ENCODE data around the gene LETM1.

Gene LETM1

DNA sequence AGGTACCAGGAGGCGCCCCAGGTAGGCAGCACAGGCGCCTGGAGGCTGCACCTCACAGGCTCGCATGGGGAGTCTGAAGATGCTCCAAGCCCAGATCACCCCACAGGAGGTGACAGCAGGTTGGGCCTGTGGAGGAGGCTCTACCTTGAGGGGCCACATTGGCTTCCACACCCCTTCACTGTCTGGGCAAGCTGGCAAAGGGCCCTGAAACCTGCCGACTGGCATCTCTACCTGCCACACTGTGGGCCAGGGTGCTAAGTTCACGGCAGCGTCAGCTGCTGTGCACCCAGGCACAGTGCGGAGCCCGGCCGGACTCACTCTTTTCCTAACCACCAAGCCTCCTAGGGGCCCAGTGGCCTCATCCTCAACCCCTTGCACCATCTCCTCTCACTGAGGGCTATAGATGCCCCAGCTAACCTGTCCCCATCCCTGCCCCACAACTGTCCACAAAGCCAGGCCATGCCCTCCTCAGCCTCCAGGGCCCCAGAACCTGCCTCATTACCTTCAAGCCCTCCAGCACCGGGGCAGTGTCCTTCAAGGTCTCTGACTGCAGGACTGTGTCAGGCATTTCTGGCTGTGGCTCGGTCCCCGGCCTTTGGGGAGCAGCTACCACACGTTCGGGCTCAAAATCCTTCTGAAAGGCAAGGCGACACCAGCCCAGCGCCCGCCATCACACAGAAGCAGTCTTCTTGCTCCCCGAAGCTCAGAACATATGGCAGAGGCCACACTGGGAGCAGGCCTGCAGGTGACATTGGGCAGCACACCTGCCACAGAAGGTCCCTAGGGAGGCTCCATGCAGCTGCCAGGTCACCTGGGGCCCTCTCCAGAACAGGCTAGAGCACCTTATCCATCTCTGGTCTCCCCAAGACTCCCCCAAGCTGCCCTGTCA, 34.0 kb downstream of the LETM1 start:
- Mint-ChIP-seq H3K4me3 (no peak overlapping the region), H3K27me3 (no peaks in the 10 kb centered on the region), H3K36me3 (peaks cover 37% of the 10 kb centered on the region), H3K4me1 (no peaks in the 10 kb centered on the region), H3K9me3 (no peaks in the 10 kb centered on the region), H3K27ac (no peak overlapping the region)
- DNase-seq = no peak
- CTCF ChIA-PET = no interaction called here

DNA sequence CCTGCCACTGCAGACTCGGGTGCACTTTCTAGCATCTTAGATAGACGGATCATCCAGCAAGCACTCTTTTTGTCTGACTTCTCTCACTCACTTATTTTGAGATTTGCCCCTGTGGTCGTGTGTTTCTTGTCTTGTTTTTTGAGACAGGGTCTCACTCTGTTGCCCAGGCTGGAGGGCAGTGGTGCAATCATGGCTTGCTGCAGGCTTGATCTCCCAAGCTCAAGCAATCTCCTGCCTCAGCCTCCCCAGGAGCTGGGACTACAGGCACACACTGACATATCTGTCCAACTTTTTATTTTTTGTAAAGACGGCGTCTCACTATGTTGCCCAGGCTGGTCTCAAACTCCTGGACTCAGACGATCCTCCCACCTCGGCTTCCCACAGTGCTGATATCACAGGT, 36.1 kb downstream of the LETM1 start:
- Mint-ChIP-seq H3K9me3 (no peaks in the 10 kb centered on the region), H3K36me3 (peaks cover 34% of the 10 kb centered on the region), H3K4me3 (no peak overlapping the region), H3K27ac (no peak overlapping the region), H3K27me3 (no peaks in the 10 kb centered on the region), H3K4me1 (no peaks in the 10 kb centered on the region)
- CTCF ChIA-PET = interaction anchor here (1.0 kb wide), 1 partner anchor 79 kb away, joined by 5 read pairs; no protein-coding TSS in a partner anchor
- DNase-seq = no peak

DNA sequence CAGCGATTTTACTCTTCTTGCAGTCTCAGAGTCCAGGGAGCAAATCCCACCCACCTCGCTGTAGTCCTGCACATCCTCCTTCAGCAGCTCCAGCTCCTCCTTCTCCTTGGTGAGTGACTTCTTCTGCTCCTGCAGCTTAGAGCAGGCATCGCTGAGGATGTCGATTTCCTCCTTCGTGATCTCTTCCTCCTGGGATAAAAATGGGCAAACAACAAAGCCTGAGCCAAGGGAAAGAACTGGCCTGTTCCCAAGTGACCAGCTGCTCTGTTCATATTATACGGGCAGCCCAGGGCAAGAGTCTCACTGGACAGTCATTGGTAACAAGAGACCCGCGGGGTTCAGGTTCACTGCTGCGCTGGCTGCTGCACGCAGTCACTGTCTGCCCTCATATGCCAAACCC, 36.7 kb downstream of the LETM1 start:
- Mint-ChIP-seq H3K4me3 (no peak overlapping the region), H3K27me3 (no peaks in the 10 kb centered on the region), H3K4me1 (no peaks in the 10 kb centered on the region), H3K27ac (no peak overlapping the region), H3K9me3 (no peaks in the 10 kb centered on the region), H3K36me3 (peaks cover 36% of the 10 kb centered on the region)
- CTCF ChIA-PET = interaction anchor here (1.1 kb wide), 1 partner anchor 158 kb away, joined by 3 read pairs; no protein-coding TSS in a partner anchor
- DNase-seq = no peak

DNA sequence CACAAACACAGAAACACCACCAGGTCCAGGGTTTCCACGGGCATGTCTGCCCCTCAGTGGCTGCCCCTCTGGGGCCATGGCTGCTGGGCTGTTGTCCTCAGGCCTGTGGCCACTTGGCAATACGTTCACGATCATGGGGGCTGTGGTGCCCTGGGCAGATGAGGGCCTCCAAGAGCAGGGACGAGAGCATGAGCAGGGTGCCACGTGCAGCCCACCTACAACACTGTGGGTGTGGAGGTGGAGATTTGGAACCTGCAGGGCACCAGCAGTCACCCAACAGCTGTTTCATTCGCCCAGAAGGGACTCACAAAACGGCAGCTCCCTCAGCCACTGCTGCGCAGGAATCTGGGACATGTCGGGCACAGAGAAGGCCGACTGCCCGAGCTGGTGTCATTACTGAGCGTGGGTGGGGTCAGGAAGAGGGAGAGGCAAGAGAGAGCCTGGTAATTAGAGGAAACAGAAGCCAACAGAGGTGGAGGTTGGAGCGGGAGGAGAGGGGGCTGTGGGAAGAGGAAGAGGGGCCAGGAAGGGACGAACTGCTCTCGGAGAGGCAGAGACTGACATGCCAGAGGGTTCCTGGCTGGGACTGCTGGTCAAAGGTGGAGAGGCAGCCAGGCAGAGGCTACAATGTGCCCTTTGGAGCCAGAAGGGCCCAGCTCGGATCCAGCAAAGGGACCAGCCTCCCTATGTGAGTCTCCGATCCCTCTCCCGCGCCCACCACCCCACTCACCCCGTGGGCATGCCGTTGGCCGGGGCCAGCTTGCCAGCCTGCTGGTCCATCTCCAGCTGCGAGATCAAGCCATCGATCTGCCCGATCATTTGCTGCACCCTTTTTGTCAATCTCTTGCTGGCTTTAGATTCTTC, 39.7 kb downstream of the LETM1 start:
- Mint-ChIP-seq H3K9me3 (no peaks in the 10 kb centered on the region), H3K36me3 (peaks cover 33% of the 10 kb centered on the region), H3K4me3 (no peak overlapping the region), H3K4me1 (no peaks in the 10 kb centered on the region), H3K27me3 (no peaks in the 10 kb centered on the region), H3K27ac (no peak overlapping the region)
- CTCF ChIA-PET = no interaction called here
- DNase-seq = no peak

DNA sequence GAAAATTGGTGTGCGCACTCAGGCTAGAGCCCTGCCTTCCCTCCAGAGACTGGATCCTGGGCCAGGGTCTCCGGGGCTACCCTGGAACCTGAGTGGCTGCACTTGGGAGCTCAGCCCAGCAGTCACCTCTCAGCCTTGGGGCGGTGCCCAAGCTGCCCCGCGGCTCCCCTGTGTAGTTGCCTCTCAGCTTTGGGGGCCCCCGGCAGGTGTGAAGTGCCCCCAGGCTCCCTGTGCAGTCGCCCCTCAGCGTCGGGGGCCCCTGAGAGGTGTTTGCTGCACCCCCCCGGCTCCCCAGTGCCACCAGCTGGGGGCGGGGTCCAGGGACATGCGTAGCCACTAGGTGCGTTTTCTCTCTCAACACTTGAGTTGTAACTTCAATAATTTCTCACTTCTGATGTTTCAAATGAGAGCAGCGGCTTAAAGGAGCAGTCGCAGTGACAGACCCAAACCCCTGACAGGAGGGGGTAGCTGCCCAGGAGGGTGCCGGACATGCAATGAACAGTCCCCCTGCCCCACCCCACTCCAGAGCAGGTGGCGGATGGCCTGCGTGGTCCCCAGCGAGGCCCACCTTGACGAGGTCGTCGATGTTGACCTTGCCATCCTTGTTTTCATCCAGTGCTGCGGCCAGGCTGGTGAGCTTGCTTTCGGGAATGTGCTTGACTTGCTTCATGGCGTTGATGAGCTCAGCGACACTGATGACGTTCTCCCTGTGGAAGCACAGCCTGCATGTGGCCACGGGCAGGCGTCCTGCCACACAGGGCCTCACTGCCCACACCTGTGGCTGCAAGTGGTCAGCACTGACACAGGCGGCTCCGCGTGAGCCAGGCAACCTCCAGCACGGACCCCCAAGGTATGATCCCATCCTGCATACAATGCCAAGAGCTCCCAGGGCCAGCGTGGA, 40.6 kb downstream of the LETM1 start:
- no peak overlapping the region for H3K27ac Mint-ChIP-seq
- CTCF ChIA-PET = interaction anchor here (1.1 to 1.2 kb wide), 2 partner anchors 67 to 83 kb away, joined by 4 to 6 read pairs; no protein-coding TSS in a partner anchor
- H3K9me3 Mint-ChIP-seq = no peaks in the 10 kb centered on the region
- no peak overlapping the region for H3K4me3 Mint-ChIP-seq
- no peak for DNase-seq
- no peaks in the 10 kb centered on the region for H3K4me1 Mint-ChIP-seq
- H3K36me3 Mint-ChIP-seq = peaks cover 32% of the 10 kb centered on the region
- H3K27me3 Mint-ChIP-seq = no peaks in the 10 kb centered on the region

DNA sequence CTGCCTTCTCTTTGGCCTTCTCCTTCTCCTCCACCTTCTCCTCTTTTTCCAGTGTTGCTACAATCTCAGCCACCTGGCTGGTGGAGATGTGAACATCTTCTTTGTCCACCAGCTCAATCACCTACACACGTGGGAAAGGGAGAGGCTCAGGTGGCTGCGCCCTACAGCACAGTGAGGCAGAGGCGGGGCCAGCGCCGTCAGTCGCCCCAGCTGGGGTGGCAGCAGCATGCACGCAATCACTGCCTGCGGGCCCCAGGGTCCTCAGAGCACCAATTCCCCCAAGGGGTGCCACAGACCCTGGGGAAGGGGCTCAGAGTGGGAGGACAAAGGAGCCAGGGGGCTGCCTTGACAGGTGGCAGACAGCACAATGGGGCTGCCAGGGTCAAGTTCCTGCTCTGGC, 41.5 kb downstream of the LETM1 start:
- Mint-ChIP-seq H3K27ac (no peak overlapping the region), H3K4me1 (no peaks in the 10 kb centered on the region), H3K4me3 (no peak overlapping the region), H3K9me3 (no peaks in the 10 kb centered on the region), H3K36me3 (peaks cover 25% of the 10 kb centered on the region), H3K27me3 (no peaks in the 10 kb centered on the region)
- CTCF ChIA-PET = interaction anchor here (1.2 to 7.0 kb wide), 2 partner anchors 67 to 84 kb away, joined by 4 to 63 read pairs; no protein-coding TSS in a partner anchor
- no peak for DNase-seq

DNA sequence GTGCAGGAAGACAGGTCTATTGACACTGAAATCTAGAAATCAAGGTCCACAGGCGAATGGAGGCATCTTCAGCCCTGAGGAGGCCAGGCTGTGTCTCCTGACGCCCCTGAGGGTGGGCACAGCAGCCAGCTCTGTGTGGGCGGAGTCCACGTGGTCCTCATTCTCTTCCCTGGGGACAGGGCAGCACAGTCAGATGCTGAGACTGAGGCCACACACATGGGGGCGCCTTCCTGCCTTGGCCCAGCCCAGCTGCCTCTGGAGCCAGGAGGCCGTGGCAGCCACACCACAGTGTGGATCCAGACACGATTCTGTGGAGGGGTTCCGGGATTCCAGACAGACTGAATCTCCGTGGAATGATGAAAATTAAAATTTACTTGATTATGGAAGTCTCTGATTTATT, 42.0 kb downstream of the LETM1 start:
- peaks cover 19% of the 10 kb centered on the region for H3K36me3 Mint-ChIP-seq
- H3K27me3 Mint-ChIP-seq = no peaks in the 10 kb centered on the region
- H3K27ac Mint-ChIP-seq = no peak overlapping the region
- H3K4me3 Mint-ChIP-seq = no peak overlapping the region
- no peaks in the 10 kb centered on the region for H3K4me1 Mint-ChIP-seq
- CTCF ChIA-PET = interaction anchor here (1.3 to 7.0 kb wide), 2 partner anchors 66 to 101 kb away, joined by 3 to 63 read pairs; no protein-coding TSS in a partner anchor
- H3K9me3 Mint-ChIP-seq = no peaks in the 10 kb centered on the region
- no peak for DNase-seq

DNA sequence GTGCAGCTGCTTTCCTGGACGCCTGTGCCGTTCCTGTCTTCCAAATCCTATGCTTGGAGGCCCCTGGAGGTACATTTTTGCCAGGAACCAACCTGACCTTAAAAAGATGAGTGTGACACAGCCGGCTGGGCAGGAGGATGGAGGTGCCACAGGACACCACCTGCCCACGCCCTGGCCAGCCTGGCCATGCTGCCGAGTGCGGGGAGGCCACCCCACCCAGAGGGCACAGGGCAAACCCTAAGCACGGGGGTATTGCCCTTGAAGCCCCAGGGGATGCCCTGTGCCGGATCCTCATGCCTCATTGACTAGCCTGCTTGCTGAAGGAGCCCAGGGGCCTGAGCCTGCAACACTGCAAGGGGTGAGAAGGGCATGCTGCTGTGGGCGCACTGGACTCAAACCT, 42.7 kb downstream of the LETM1 start:
- DNase-seq = no peak
- Mint-ChIP-seq H3K27me3 (no peaks in the 10 kb centered on the region), H3K36me3 (peaks cover 19% of the 10 kb centered on the region), H3K4me1 (no peaks in the 10 kb centered on the region), H3K9me3 (no peaks in the 10 kb centered on the region), H3K4me3 (no peak overlapping the region), H3K27ac (no peak overlapping the region)
- CTCF ChIA-PET = interaction anchor here (1.0 to 7.0 kb wide), 3 partner anchors 61 to 101 kb away, joined by 3 to 63 read pairs (median 4); no protein-coding TSS in a partner anchor

DNA sequence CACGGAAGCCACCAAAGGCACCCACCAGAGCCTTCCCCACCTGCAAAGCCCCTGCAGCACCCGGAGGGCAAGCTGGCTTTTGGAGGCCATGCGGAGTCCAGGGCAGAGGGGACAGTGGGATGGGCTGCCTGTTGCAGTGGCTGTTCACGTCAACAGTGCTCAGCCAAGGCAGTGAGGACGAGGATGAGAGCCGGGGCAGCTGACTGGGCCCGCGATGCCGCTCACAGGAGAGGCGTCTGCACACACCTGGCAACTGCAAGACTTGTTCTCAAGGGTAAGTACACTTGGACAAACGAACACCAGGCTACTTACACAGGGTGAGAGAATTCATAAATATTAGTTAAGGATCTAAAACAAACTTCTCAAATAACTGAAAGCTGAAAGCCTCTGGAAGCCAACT, 43.2 kb downstream of the LETM1 start:
- CTCF ChIA-PET = interaction anchor here (0.9 to 7.0 kb wide), 5 partner anchors 60 to 102 kb away, joined by 3 to 63 read pairs (median 3); no protein-coding TSS in a partner anchor
- no peaks in the 10 kb centered on the region for H3K27me3 Mint-ChIP-seq
- no peak overlapping the region for H3K4me3 Mint-ChIP-seq
- H3K36me3 Mint-ChIP-seq = peaks cover 19% of the 10 kb centered on the region
- no peak for DNase-seq
- H3K4me1 Mint-ChIP-seq = no peaks in the 10 kb centered on the region
- no peaks in the 10 kb centered on the region for H3K9me3 Mint-ChIP-seq
- H3K27ac Mint-ChIP-seq = no peak overlapping the region

DNA sequence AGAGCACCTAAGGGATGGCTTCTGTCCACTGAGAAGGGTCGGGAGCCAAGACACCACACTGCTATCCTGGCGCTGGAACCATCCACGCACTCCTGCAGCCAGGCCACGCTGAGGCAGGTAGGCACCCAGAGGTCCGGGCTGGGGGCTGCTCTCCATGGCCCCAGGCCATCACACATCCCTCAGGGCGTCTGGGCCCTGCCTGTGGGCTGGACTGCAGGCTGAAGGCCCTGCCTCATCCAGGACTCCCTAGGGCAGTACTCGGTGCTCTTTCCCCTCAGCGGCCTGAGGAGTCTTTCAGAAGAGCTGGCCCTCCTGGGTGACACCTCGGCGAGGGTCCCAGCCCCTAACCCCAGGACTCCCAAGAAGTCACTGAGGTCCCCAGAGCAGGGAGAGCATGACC, 45.2 kb downstream of the LETM1 start:
- H3K4me1 Mint-ChIP-seq = no peaks in the 10 kb centered on the region
- H3K27ac Mint-ChIP-seq = no peak overlapping the region
- H3K4me3 Mint-ChIP-seq = no peak overlapping the region
- CTCF ChIA-PET = interaction anchor here (0.7 to 7.0 kb wide), 12 partner anchors 13 to 117 kb away, joined by 3 to 63 read pairs (median 3); no protein-coding TSS in a partner anchor
- DNase-seq = no peak
- H3K36me3 Mint-ChIP-seq = peaks cover 12% of the 10 kb centered on the region
- no peaks in the 10 kb centered on the region for H3K9me3 Mint-ChIP-seq
- H3K27me3 Mint-ChIP-seq = no peaks in the 10 kb centered on the region

DNA sequence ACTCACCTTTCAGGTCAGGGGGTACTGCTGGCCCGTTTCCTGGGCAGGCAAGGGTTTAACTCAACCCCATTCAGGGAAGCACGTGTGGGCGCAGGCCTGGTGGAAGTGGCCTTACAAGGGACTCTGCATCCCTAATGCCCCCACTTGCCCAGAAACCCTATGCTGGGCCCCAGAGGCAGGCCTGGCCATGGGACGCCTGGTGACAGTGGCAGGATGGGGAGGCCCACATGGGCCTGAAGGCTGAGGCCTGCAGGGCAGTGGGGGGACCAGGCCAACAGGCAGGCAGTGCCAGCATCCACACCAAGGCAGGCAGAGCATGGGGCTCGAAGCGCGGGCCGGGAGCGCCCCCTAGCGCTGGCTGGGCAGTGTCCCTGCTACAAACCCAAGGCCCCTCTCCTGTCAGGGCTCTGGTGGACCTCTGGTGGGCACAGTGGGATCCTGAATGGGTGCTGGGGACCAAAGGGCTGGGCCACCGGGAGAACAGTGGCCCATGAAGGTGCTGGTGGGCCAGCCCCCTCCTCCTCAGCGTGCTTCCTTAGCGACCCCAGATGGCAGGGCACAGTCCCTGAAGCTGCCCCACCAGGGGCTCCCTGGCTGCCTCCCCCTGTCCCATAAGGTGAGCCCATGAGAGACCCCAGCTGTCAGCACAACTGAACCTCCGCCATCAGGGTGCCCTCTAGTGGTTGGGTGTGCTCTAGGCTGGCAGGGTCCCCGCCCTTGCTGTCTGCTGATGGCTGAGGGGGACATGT, 46.0 kb downstream of the LETM1 start:
- H3K27ac Mint-ChIP-seq = no peak overlapping the region
- no peaks in the 10 kb centered on the region for H3K9me3 Mint-ChIP-seq
- H3K4me1 Mint-ChIP-seq = no peaks in the 10 kb centered on the region
- DNase-seq = peak; percentile 82
- no peaks in the 10 kb centered on the region for H3K27me3 Mint-ChIP-seq
- no peak overlapping the region for H3K4me3 Mint-ChIP-seq
- H3K36me3 Mint-ChIP-seq = peaks cover 12% of the 10 kb centered on the region
- CTCF ChIA-PET = interaction anchor here (0.7 to 7.0 kb wide), 15 partner anchors 8 to 116 kb away, joined by 3 to 63 read pairs (median 4); no protein-coding TSS in a partner anchor

DNA sequence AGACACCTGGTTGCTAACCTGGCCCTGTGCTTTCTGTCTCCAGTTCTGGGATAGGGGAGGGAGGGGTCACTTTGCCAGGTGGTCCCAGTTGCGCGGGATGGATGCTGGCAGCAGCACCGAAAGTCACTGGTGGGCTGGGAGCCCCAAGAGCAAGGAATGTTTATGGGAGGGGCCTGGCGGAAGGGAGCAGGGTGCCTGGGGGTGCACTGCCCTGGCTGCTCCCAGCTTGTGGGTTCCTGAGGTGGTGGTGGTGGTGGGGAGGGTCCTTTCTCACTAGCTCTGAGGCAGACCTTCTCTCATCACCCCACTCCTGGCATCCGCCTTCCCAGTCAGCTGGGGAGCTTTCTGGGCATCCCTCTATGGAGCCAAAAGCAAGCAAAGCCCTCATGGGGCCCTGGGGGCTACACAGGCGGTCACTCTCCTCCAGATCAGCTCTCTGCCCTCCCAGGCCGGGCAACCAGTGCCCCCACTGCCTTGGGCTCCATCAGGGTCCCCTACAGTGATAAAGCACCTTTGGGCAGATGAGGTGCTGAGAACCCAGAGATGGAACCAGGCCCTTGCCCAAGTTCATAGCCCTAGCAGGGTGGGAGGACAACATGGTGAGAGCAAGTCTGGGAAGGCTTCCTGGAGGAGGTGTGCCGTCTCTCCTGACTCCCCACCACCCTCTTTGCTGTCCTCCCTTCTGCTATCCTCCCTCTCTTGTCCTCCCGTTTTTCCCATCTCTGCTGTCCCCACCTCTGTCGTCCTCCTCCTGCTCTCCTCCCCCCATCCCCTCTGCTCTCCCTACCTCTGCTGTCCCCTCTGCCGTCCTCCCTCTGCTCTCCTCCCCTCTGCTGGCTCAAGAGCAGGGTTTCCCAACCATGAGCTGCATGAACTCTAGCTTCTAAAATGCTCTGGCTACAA, 46.9 kb downstream of the LETM1 start:
- Mint-ChIP-seq H3K36me3 (peaks cover 6% of the 10 kb centered on the region), H3K4me1 (no peaks in the 10 kb centered on the region), H3K27ac (no peak overlapping the region), H3K4me3 (no peak overlapping the region), H3K27me3 (no peaks in the 10 kb centered on the region), H3K9me3 (no peaks in the 10 kb centered on the region)
- no peak for DNase-seq
- CTCF ChIA-PET = interaction anchor here (1.0 to 7.0 kb wide), 8 partner anchors 9 to 115 kb away, joined by 4 to 63 read pairs (median 9); no protein-coding TSS in a partner anchor
